ENCODE measurements around the gene KRT17.

DNA sequence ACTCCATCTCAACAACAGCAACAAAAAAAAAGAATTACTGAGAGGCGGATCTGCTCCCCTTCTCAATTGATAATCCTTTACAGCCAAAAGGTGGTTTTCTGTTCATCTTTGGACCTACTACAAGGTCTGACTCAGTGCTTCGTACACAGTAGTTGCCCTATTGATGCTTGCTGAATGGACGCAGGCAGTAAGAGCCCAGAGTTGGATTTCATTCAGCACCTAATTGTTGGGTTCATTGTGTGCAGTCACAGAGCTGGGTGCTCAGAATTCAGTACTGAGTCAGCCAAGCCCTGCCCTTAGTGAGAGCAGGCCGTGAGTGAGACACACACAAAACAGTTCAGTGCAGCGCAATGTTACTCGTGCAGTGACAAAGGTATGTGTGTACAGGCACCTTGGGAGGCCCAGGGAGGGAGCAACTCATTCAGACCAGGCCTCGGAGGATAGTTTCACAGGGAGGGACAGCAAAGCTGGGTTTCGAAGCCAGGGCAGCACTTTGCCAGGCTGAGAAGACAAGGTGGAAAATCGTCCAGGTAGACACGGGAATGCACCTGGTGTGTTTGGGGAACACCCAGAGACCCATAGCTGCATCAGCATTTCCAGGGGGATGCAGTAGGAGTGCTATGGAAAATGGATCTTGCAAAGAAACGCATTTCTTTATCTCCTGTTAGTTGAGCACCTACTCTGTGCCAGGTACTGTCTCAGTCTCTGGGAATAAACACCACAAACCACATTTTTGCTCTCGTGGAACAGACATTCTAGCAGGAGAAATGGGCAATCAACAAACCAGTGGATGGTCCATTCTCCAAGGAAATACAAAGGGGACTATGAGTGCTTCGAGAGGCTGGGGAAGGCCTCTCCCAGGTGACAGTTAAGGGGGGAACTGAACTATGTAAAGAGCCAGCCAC is 18.1 kb upstream of the KRT17 start:
- TF ChIP-seq, protein P1, sequence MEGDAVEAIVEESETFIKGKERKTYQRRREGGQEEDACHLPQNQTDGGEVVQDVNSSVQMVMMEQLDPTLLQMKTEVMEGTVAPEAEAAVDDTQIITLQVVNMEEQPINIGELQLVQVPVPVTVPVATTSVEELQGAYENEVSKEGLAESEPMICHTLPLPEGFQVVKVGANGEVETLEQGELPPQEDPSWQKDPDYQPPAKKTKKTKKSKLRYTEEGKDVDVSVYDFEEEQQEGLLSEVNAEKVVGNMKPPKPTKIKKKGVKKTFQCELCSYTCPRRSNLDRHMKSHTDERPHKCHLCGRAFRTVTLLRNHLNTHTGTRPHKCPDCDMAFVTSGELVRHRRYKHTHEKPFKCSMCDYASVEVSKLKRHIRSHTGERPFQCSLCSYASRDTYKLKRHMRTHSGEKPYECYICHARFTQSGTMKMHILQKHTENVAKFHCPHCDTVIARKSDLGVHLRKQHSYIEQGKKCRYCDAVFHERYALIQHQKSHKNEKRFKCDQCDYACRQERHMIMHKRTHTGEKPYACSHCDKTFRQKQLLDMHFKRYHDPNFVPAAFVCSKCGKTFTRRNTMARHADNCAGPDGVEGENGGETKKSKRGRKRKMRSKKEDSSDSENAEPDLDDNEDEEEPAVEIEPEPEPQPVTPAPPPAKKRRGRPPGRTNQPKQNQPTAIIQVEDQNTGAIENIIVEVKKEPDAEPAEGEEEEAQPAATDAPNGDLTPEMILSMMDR (IDR thresholded peaks at IDR 0.05) = no peak
- TF ChIP-seq POLR2AphosphoS5 (IDR thresholded peaks at IDR 0.05) = no peak
